OCI-LY7 (cell line): ENCODE measurements around the gene CDK11B. TPM values are rescaled to one million over a fixed set of nuclear protein-coding genes. Genes with fewer than 3 reads are reported as not detected.

ENCODE experiments used
- BruUV-seq: library from RNA; stranded (reverse); fragments of 400-500 nt; replicated peaks from 2 replicates; lab custom pipeline; 2021; lab: Mats Ljungman, UMichigan
- CTCF ChIA-PET: fragments of 300-600 bp; sonication (Branson Sonifier 250); formaldehyde crosslinking; loops from one replicate; lab custom pipeline; 2022; ENCODE audit warnings: antibody characterized with exemption; ENCODE audit not compliant: unreplicated experiment; lab: Charles Lee
- POLR2A ChIA-PET: fragments of 300-600 bp; sonication (Branson Sonifier 250); formaldehyde crosslinking; loops from one replicate; lab custom pipeline; 2022; ENCODE audit warnings: antibody characterized with exemption; lab: Charles Lee
- DNase-seq: peaks from one replicate; pipeline ENCODE4 v3.0.0-alpha.2; 2015; ENCODE audit warnings: low spot score
- H2AFZ ChIP-seq: fragments of 200-600 bp; sonication (generic), shearing (Covaris generic); 2 replicates; pipeline ENCODE4 v1.6.1; 2014; ENCODE audit warnings: mild to moderate bottlenecking, antibody characterized with exemption, low read length, moderate library complexity
- H3K27ac ChIP-seq: fragments of 200-600 bp; sonication (generic); 2 replicates; pipeline ENCODE4 v1.5.1; 2014; ENCODE audit warnings: mixed run types, low read depth, mild to moderate bottlenecking, moderate library complexity, low read length, inconsistent platforms; ENCODE audit not compliant: poor library complexity, severe bottlenecking
- H3K36me3 ChIP-seq: fragments of 200-600 bp; sonication (generic); 2 replicates; pipeline ENCODE4 v1.6.1; 2014; ENCODE audit warnings: mild to moderate bottlenecking, antibody characterized with exemption, low read length, moderate library complexity, mixed read lengths; ENCODE audit not compliant: insufficient read depth
- H3K4me1 ChIP-seq: fragments of 200-600 bp; sonication (generic); 2 replicates; pipeline ENCODE4 v1.5.1; 2014; ENCODE audit warnings: mild to moderate bottlenecking, low read length; ENCODE audit not compliant: insufficient read depth, poor library complexity, severe bottlenecking
- H3K4me2 ChIP-seq: fragments of 200-600 bp; sonication (generic); 2 replicates; pipeline ENCODE4 v1.6.1; 2014; ENCODE audit warnings: mild to moderate bottlenecking, low read length
- H3K4me3 ChIP-seq: fragments of 200-600 bp; sonication (generic); 2 replicates; pipeline ENCODE4 v1.5.1; 2014; ENCODE audit warnings: mild to moderate bottlenecking, low read depth, low read length; ENCODE audit not compliant: poor library complexity, severe bottlenecking
- H3K79me2 ChIP-seq: fragments of 200-600 bp; sonication (generic); 2 replicates; pipeline ENCODE4 v1.6.1; 2016; ENCODE audit warnings: low read depth, mild to moderate bottlenecking, low read length, moderate library complexity, mixed read lengths; ENCODE audit not compliant: insufficient read depth
- H3K9me2 ChIP-seq: fragments of 200-600 bp; sonication (generic); 2 replicates; pipeline ENCODE4 v1.6.1; 2016; ENCODE audit warnings: mild to moderate bottlenecking, low read length, mixed read lengths; ENCODE audit not compliant: insufficient read depth
- H3K9me3 ChIP-seq: fragments of 200-600 bp; sonication (generic); 2 replicates; pipeline ENCODE4 v1.6.1; 2014; ENCODE audit warnings: mild to moderate bottlenecking, mixed run types, low read length, mixed read lengths
- H4K20me1 ChIP-seq: fragments of 200-600 bp; sonication (generic); 2 replicates; pipeline ENCODE4 v1.6.1; 2014; ENCODE audit warnings: mild to moderate bottlenecking, antibody characterized with exemption, low read length, moderate library complexity, mixed read lengths; ENCODE audit not compliant: insufficient read depth
- EZH2phosphoT487 ChIP-seq: fragments of 200-600 bp; sonication (generic); IDR thresholded peaks from 2 replicates; pipeline ENCODE4 v1.6.1; 2018; ENCODE audit warnings: low read depth, borderline replicate concordance, mild to moderate bottlenecking, mixed run types, antibody characterized with exemption, low read length, moderate library complexity, mixed read lengths
- intact Hi-C: fragments of 100-400 bp; cut with micrococcal nuclease; formaldehyde crosslinking; loops from one replicate; pipeline ENCODE4 v1.10.0; 2022; ENCODE audit not compliant: unreplicated experiment
- total RNA-seq, 2 experiments: library from RNA; depleted of rRNA in 1 of 2; stranded (reverse); fragments of >200 nt in 1 of 2; shearing (Covaris generic) in 1 of 2; gene quantifications; 2 replicates each; pipeline ENCODE4 v1.2.3, GENCODE V29; 2014 to 2022
- TF ChIP-seq, protein P1 (sequence below): fragments of 200-600 bp; sonication (generic); conservative IDR thresholded peaks from 2 replicates; pipeline ENCODE4 v1.5.1; 2014; ENCODE audit warnings: mild to moderate bottlenecking, antibody characterized with exemption, low read length, moderate library complexity, mixed read lengths

The CDK11B gene
- total RNA-seq, 2 experiments from 2014 or later = 21.6 to 51.5 TPM

DNA sequence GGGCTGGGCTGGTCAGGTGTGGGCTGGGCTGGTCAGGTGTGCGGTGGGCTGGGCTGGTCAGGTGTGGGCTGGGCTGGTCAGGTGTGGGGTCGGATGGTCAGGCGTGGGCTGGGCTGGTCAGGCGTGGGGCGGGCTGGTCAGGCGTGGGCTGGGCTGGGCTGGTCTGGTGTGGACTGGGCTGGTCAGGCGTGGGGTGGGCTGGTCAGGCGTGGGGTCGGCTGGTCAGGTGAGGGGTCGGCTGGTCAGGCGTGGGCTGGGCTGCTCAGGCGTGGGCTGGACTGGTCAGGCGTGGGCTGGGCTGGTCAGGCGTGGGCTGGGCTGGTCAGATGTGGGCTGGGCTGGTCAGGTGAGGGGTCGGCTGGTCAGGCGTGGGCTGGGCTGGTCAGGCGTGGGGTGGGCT lies 53.1 kb downstream of the CDK11B start:
- no TSS peak for BruUV-seq
- Histone ChIP-seq H3K9me3 (no peaks in the 10 kb centered on the region), H3K27ac (no peak overlapping the region), H3K4me1 (peaks cover 33% of the 10 kb centered on the region), H2AFZ (no peak overlapping the region), H3K79me2 (no peaks in the 10 kb centered on the region), H3K4me2 (no peak overlapping the region), H3K4me3 (no peak overlapping the region), H3K9me2 (no peaks in the 10 kb centered on the region), H3K36me3 (no peaks in the 10 kb centered on the region), H4K20me1 (no peaks in the 10 kb centered on the region)
- CTCF ChIA-PET = no interaction called here
- POLR2A ChIA-PET = no interaction called here
- no peak for TF ChIP-seq EZH2phosphoT487
- TF ChIP-seq, protein P1, sequence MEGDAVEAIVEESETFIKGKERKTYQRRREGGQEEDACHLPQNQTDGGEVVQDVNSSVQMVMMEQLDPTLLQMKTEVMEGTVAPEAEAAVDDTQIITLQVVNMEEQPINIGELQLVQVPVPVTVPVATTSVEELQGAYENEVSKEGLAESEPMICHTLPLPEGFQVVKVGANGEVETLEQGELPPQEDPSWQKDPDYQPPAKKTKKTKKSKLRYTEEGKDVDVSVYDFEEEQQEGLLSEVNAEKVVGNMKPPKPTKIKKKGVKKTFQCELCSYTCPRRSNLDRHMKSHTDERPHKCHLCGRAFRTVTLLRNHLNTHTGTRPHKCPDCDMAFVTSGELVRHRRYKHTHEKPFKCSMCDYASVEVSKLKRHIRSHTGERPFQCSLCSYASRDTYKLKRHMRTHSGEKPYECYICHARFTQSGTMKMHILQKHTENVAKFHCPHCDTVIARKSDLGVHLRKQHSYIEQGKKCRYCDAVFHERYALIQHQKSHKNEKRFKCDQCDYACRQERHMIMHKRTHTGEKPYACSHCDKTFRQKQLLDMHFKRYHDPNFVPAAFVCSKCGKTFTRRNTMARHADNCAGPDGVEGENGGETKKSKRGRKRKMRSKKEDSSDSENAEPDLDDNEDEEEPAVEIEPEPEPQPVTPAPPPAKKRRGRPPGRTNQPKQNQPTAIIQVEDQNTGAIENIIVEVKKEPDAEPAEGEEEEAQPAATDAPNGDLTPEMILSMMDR = no peak
- intact Hi-C loops = no loop called here
- DNase-seq = no peak

DNA sequence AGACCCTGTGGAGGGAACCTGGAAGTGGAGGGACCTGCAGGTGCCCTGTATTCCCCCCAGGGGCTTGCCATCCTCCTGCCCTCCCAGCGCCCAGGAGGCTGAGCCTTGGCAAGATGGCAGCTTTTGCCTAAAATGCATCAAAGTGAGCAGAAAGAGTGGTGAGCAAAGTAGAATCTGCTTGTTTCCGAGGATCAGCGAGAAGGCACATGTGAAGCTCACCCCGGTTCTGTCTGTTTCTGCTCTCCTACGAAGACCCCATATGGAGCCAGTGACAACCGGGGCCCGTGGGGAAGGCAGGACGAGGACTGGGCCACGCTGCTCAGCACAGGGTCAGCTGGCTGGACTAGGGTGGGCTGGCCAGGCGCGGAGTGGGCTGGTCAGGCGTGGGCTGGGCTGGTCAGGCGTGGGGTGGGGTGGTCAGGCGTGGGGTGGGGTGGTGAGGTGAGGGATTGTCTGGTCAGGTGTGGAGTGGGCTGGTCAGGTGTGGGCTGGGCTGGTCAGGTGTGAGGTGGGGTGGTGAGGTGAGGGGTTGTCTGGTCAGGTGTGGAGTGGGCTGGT lies 53.7 kb downstream of the CDK11B start:
- Histone ChIP-seq H3K36me3 (no peaks in the 10 kb centered on the region), H4K20me1 (no peaks in the 10 kb centered on the region), H3K4me3 (no peak overlapping the region), H3K79me2 (no peaks in the 10 kb centered on the region), H3K4me1 (peaks cover 27% of the 10 kb centered on the region), H2AFZ (no peak overlapping the region), H3K4me2 (no peak overlapping the region), H3K27ac (no peak overlapping the region), H3K9me2 (no peaks in the 10 kb centered on the region), H3K9me3 (no peaks in the 10 kb centered on the region)
- ChIA-PET POLR2A (interaction anchor here (1.3 kb wide), 1 partner anchor 10 kb away, joined by 4 read pairs; the partner anchor contains the start of gene MIB2), CTCF (no interaction called here)
- no TSS peak for BruUV-seq
- TF ChIP-seq, protein P1 = no peak
- no peak for TF ChIP-seq EZH2phosphoT487
- no peak for DNase-seq
- intact Hi-C loops = no loop called here

- Histone ChIP-seq H3K9me3 (no peaks in the 10 kb centered on the region), H3K9me2 (no peaks in the 10 kb centered on the region), H3K79me2 (no peaks in the 10 kb centered on the region), H3K4me1 (peaks cover 21% of the 10 kb centered on the region), H3K36me3 (no peaks in the 10 kb centered on the region), H3K4me2 (no peak overlapping the region), H3K4me3 (no peak overlapping the region), H3K27ac (no peak overlapping the region), H4K20me1 (no peaks in the 10 kb centered on the region), H2AFZ (no peak overlapping the region)
- TF ChIP-seq EZH2phosphoT487 = no peak
- TF ChIP-seq, protein P1 = no peak
- intact Hi-C loops = no loop called here
- POLR2A ChIA-PET = interaction anchor here (0.6 to 1.3 kb wide), 2 partner anchors 10 to 278 kb away, joined by 4 to 11 read pairs; partner anchors contain the start of gene MIB2
- no TSS peak for BruUV-seq
- CTCF ChIA-PET = no interaction called here
- DNase-seq = no peak
Measured at GRCh38 chr1:1604374-1605033, 54.3 kb downstream of the CDK11B start.
